Kidney epithelial cell (primary cell): ENCODE data around the gene KRTAP10-8. TPM values are rescaled to one million over a fixed set of nuclear protein-coding genes. Genes with fewer than 3 reads are reported as not detected.

Source experiments
- DNase-seq: peaks from one replicate; pipeline ENCODE4 v3.0.0-alpha.2; 2010; ENCODE audit warnings: low read depth
- H3K27me3 ChIP-seq: 2 replicates; pipeline ENCODE4 v1.6.0; 2011; ENCODE audit warnings: low read length; ENCODE audit not compliant: control insufficient read depth, insufficient read depth
- H3K36me3 ChIP-seq: 2 replicates; pipeline ENCODE4 v1.5.1; 2011; ENCODE audit warnings: low read length; ENCODE audit not compliant: control insufficient read depth, insufficient read depth
- H3K4me3 ChIP-seq: 2 replicates; pipeline ENCODE4 v1.5.1; 2011; ENCODE audit warnings: low read depth, mild to moderate bottlenecking, control low read depth, low read length
- CTCF ChIP-seq: IDR thresholded peaks from 2 replicates; pipeline ENCODE4 v1.5.1; 2011; ENCODE audit warnings: mild to moderate bottlenecking, moderate library complexity, low read length, control low read depth, inconsistent platforms; ENCODE audit not compliant: insufficient read depth, poor library complexity, severe bottlenecking
- total RNA-seq: library from RNA; depleted of rRNA; stranded (reverse); fragments of >200 nt; gene quantifications from 2 replicates; pipeline ENCODE4 v1.2.3, GENCODE V29; 2015

Gene KRTAP10-8
- total RNA-seq = not detected in 2 replicates

GRCh38 chr21:44612029-44612486 lies at the start of gene KRTAP10-8:
KRTAP10-8 (plus strand) TSS chr21:44612079; CDS start chr21:44612101, 22 bp downstream.
- no peak for TF ChIP-seq CTCF
- no peak within 1 kb of the TSS for H3K4me3 ChIP-seq
- DNase-seq = no peak
- peaks cover 6% of the 10 kb centered on the region for H3K27me3 ChIP-seq
- no peaks in the 10 kb centered on the region for H3K36me3 ChIP-seq

- Histone ChIP-seq H3K36me3 (no peaks in the 10 kb centered on the region), H3K4me3 (no peak overlapping the region), H3K27me3 (no peaks in the 10 kb centered on the region)
- no peak for TF ChIP-seq CTCF
- DNase-seq = no peak
Measured at GRCh38 chr21:44564099-44564498, 47.8 kb upstream of the KRTAP10-8 start.

- no peak for DNase-seq
- no peaks in the 10 kb centered on the region for H3K36me3 ChIP-seq
- H3K4me3 ChIP-seq = no peak overlapping the region
- no peaks in the 10 kb centered on the region for H3K27me3 ChIP-seq
- no peak for TF ChIP-seq CTCF
Measured at GRCh38 chr21:44564886-44565598, 46.8 kb upstream of the KRTAP10-8 start.

- no peak for TF ChIP-seq CTCF
- H3K4me3 ChIP-seq = no peak overlapping the region
- H3K27me3 ChIP-seq = no peaks in the 10 kb centered on the region
- no peak for DNase-seq
- H3K36me3 ChIP-seq = no peaks in the 10 kb centered on the region
Measured at GRCh38 chr21:44566403-44566802, 45.5 kb upstream of the KRTAP10-8 start.

GRCh38 chr21:44567481-44568171 lies 44.3 kb upstream of the KRTAP10-8 start:
- TF ChIP-seq CTCF = no peak
- H3K36me3 ChIP-seq = no peaks in the 10 kb centered on the region

More at GRCh38 chr21:44567481-44568171, 44.3 kb upstream of the KRTAP10-8 start:
- no peak overlapping the region for H3K4me3 ChIP-seq
- H3K27me3 ChIP-seq = no peaks in the 10 kb centered on the region
- no peak for DNase-seq
